SK-N-SH (cell line): Measurements from ENCODE around the gene FBXO36.

Experiments used
- CTCF ChIP-seq: fragments of 200-600 bp; sonication (generic); IDR thresholded peaks from 2 replicates; pipeline ENCODE4 v1.6.1; 2017; ENCODE audit warnings: antibody characterized with exemption, mild to moderate bottlenecking, moderate library complexity
- ELF1 ChIP-seq: IDR thresholded peaks from 2 replicates; pipeline ENCODE4 v1.4.0; 2012
- EP300 ChIP-seq, 2 experiments: IDR thresholded peaks; 2 replicates each; pipeline versions ENCODE4 v1.4.0 to v1.6.1; 2012; ENCODE audit warnings: borderline replicate concordance in 1 of 2, low read depth in 1 of 2, low read length in 1 of 2
- EZH2phosphoT487 ChIP-seq: fragments of 200-600 bp; sonication (generic); IDR thresholded peaks from 2 replicates; pipeline ENCODE4 v1.6.1; 2017; ENCODE audit warnings: low read depth, mixed run types, mild to moderate bottlenecking, antibody characterized with exemption, moderate library complexity, borderline replicate concordance
- FOXM1 ChIP-seq: IDR thresholded peaks from 2 replicates; pipeline ENCODE4 v1.4.0; 2012; ENCODE audit warnings: low read depth, mild to moderate bottlenecking
- GABPA ChIP-seq: IDR thresholded peaks from 2 replicates; pipeline ENCODE4 v1.4.0; 2012; ENCODE audit warnings: low read depth, mild to moderate bottlenecking
- POLR2AphosphoS5 ChIP-seq: IDR thresholded peaks from 2 replicates; pipeline ENCODE4 v1.6.1; 2012; ENCODE audit warnings: low read depth, low read length
- RAD21 ChIP-seq: IDR thresholded peaks from 2 replicates; pipeline ENCODE4 v1.6.1; 2012; ENCODE audit warnings: mild to moderate bottlenecking, low read length
- TAF1 ChIP-seq: IDR thresholded peaks from 2 replicates; pipeline ENCODE4 v1.6.1; 2012; ENCODE audit warnings: low read depth, mild to moderate bottlenecking, low read length, moderate library complexity, borderline replicate concordance
- TCF12 ChIP-seq: IDR thresholded peaks from 2 replicates; pipeline ENCODE4 v1.4.0; 2012
- TEAD4 ChIP-seq: IDR thresholded peaks from 2 replicates; pipeline ENCODE4 v1.4.0; 2012; ENCODE audit warnings: mild to moderate bottlenecking, borderline replicate concordance; ENCODE audit not compliant: insufficient read depth
- TF ChIP-seq, protein P1 (sequence below): IDR thresholded peaks from 2 replicates; pipeline ENCODE4 v1.6.1; 2012; ENCODE audit warnings: mild to moderate bottlenecking, low read depth, low read length, moderate library complexity

DNA sequence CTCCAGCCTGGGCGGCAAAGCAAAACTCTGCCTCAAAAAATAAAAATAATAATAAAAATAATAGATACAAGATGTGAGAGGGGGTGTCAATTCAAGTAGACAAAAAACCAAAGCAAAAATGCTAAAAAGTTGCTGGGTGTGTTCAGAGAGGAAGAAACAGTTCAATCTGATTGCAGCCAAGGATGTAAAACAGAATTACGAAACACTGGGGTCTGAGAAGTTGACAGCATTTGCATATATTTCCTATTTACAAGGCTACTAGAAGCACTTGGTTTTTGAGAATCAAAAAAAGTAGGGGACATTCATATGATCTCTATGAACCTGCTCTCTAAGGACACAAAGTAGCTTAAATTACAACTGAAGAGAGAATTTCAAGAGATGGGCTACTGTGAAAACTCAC lies 8.1 kb upstream of the FBXO36 start:
- TF ChIP-seq RAD21 (no peak), CTCF (no peak), FOXM1 (no peak), TAF1 (no peak), POLR2AphosphoS5 (no peak), EZH2phosphoT487 (no peak), GABPA (no peak), TCF12 (no peak), TEAD4 (no peak), ELF1 (no peak), EP300 (IDR thresholded peaks at IDR 0.05; ENCODE audit: borderline replicate concordance in 1 of 2, low read depth in 1 of 2, low read length in 1 of 2) (no peak)
- TF ChIP-seq, protein P1, sequence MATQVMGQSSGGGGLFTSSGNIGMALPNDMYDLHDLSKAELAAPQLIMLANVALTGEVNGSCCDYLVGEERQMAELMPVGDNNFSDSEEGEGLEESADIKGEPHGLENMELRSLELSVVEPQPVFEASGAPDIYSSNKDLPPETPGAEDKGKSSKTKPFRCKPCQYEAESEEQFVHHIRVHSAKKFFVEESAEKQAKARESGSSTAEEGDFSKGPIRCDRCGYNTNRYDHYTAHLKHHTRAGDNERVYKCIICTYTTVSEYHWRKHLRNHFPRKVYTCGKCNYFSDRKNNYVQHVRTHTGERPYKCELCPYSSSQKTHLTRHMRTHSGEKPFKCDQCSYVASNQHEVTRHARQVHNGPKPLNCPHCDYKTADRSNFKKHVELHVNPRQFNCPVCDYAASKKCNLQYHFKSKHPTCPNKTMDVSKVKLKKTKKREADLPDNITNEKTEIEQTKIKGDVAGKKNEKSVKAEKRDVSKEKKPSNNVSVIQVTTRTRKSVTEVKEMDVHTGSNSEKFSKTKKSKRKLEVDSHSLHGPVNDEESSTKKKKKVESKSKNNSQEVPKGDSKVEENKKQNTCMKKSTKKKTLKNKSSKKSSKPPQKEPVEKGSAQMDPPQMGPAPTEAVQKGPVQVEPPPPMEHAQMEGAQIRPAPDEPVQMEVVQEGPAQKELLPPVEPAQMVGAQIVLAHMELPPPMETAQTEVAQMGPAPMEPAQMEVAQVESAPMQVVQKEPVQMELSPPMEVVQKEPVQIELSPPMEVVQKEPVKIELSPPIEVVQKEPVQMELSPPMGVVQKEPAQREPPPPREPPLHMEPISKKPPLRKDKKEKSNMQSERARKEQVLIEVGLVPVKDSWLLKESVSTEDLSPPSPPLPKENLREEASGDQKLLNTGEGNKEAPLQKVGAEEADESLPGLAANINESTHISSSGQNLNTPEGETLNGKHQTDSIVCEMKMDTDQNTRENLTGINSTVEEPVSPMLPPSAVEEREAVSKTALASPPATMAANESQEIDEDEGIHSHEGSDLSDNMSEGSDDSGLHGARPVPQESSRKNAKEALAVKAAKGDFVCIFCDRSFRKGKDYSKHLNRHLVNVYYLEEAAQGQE = no peak
